ENCODE measurements around the gene CCDC120.

The CCDC120 gene

DNA sequence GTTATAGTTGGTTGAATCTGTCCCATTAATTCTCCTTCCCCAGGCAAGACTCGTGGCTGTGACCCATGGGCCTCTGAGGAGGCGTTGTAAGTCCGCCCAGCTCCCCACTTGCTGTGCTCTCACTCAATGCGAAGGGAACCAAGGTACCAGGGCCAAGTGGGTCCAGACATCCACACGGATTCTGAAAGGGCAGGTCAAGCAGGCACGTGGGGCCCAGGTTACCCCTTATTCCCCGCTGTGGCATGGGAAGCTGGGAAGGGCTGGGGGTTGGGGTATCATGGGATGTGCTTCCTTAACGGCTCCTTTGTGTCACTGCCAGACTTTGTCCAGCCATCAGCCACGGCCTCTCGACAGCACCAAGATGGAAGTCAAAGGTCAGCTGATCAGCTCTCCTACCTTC is 3.1 kb downstream of the CCDC120 start:
- DNase-seq (ENCODE audit: low spot score): no peak

GRCh38 chrX:49063715-49064114 is 4.9 kb downstream of the CCDC120 start:
- DNase-seq (ENCODE audit: low spot score): no peak

GRCh38 chrX:49064303-49064702 is 5.5 kb downstream of the CCDC120 start:
- no peak for DNase-seq (ENCODE audit: low spot score)

DNA sequence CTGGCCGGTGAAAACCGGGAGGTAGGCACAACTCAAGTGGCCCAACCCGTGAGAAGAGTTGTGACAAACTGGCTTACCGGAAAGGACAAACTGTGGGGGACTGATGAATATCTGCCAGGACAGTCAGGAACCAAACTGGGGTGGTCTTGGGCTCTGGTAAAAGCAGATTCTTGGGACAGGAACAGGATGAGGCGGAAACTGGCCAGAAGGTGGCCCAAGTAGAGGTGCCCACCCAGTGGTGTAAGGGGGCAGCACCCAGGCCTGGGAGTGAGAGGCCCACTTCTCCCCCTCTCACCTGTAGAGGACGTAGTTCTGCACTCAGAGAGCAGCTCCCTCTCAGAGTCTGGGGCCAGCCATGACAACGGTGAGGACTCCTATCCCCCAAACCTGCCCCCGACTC is 5.9 kb downstream of the CCDC120 start:
- DNase-seq (ENCODE audit: low spot score): no peak

- DNase-seq (ENCODE audit: low spot score): no peak
These were observed 7.5 kb downstream of the CCDC120 start for GRCh38 chrX:49066278-49066677.

DNA sequence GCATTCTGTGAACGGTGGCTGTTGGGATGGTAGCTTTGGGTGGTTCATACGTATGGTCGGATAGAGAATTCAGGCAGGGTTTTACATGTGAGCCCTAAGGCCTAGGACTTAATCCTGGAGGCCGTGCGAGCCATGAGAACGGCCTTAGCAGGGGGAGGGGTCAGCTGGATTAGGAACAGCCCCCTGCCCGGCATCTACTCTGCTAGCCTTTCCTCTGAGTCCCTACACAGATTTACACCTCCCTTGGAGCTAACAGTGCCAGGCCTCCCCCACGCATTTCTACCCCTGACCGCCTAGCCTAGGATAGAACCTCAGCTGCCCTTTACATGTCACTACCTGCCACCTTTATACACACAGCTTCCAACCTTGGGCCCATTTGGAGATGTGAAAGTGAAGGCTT is 7.9 kb downstream of the CCDC120 start:
- no peak for DNase-seq (ENCODE audit: low spot score)

DNA sequence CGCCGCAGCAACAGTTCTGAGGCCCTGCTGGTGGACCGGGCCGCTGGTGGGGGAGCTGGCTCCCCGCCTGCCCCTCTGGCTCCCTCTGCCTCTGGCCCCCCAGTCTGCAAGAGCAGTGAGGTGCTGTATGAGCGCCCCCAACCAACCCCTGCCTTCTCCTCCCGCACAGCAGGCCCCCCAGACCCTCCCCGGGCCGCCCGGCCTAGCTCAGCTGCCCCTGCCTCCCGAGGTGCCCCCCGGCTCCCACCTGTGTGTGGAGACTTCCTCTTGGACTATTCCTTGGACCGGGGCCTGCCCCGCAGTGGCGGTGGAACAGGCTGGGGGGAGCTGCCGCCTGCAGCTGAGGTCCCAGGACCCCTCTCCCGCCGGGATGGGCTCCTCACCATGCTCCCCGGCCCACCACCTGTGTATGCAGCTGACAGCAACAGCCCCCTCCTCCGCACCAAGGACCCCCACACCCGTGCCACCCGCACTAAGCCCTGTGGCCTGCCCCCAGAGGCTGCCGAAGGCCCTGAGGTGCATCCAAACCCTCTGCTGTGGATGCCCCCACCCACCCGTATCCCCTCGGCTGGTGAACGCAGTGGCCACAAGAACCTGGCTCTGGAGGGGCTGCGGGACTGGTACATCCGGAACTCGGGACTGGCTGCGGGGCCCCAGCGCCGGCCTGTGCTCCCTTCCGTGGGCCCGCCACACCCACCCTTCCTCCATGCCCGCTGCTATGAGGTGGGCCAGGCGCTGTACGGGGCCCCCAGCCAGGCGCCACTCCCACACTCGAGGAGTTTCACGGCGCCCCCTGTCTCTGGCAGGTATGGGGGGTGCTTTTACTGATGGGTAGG is 8.7 kb downstream of the CCDC120 start:
- DNase-seq (ENCODE audit: low spot score): no peak

DNA sequence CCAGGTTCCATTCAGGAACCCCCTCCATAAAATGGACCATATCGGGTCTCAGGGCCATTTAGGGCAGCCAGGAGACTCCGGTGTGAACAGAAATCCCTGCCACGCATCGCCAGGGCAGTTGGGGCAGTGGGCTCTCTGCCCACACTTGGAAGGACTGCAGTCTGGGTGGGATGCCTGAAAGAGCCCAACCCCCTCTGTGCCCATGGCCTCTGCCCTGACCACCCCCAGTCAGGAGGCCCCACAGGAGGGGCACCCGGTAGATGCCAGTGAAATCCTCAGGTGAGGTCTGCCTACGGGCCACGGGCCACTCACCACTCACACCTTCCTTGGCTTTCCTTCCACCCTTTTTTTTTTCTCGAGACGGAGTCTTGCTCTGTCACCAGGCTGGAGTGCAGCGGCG is 10.2 kb downstream of the CCDC120 start:
- DNase-seq (ENCODE audit: low spot score): no peak

GRCh38 chrX:49070988-49071387 is 12.2 kb downstream of the CCDC120 start:
- no peak for DNase-seq (ENCODE audit: low spot score)

GRCh38 chrX:49071877-49072711 is 13.3 kb downstream of the CCDC120 start:
- peak; percentile 71 for DNase-seq (ENCODE audit: low spot score)

GRCh38 chrX:49072712-49073095 is 13.9 kb downstream of the CCDC120 start:
- no peak for DNase-seq (ENCODE audit: low spot score)

DNA sequence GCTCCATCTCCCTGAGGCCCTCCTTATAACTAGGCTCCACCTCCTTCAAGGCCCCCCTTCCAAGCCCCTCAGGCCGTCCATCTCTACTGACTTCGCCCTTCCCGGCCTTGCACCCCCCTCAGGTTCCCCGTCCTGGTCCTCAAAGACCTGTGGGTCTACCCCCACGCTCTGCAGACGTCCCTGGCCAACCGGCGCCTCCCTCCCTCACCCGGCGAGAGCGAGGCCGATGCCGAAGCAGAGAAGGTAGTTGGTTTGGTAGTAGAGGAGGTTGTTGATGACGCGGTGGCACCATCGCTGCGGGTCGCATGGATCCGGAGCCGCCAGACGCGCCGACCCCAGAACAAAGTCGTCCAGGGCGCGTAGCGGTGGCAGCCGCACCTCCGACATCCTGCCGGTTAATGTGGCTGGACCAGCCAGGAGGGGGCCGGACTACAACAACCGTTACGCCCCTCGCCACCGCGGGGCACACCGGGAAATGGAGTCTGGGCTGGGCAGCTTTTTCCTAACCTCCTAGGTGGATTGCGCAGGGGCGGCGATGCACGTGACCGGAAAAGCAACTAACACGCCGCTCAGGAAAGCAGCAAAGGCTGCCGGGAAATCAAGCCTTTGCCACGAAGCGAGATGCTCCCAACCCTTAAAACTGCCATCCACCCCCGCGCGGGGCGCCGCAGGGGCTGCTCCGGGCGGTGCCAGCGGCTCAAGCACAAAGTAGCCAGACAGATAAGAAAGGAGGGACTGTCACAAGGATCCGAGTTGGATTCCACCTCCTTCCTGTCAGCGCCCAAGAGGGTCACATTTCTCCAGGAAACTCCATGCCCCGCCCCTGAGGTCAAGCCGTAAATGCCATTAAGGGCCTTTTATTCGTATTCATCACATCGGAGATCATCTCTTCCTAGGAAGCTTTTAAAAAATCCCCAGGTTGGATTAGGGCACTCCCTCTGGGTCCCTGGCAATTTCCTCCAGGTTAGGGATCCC is 15.1 kb downstream of the CCDC120 start, which contains the start of gene PRAF2:
Gene PRAF2 (minus strand): TSS at position 402 of the 975 bp plus-strand sequence. CDS start 15 bp downstream, at position 387.
- peak; percentile 90 for DNase-seq (ENCODE audit: low spot score)

GRCh38 chrX:49075347-49075746 is 16.5 kb downstream of the CCDC120 start:
- no peak for DNase-seq (ENCODE audit: low spot score)

- DNase-seq (ENCODE audit: low spot score): peak; percentile 70
These were observed 19.1 kb downstream of the CCDC120 start for GRCh38 chrX:49077941-49078340.

DNA sequence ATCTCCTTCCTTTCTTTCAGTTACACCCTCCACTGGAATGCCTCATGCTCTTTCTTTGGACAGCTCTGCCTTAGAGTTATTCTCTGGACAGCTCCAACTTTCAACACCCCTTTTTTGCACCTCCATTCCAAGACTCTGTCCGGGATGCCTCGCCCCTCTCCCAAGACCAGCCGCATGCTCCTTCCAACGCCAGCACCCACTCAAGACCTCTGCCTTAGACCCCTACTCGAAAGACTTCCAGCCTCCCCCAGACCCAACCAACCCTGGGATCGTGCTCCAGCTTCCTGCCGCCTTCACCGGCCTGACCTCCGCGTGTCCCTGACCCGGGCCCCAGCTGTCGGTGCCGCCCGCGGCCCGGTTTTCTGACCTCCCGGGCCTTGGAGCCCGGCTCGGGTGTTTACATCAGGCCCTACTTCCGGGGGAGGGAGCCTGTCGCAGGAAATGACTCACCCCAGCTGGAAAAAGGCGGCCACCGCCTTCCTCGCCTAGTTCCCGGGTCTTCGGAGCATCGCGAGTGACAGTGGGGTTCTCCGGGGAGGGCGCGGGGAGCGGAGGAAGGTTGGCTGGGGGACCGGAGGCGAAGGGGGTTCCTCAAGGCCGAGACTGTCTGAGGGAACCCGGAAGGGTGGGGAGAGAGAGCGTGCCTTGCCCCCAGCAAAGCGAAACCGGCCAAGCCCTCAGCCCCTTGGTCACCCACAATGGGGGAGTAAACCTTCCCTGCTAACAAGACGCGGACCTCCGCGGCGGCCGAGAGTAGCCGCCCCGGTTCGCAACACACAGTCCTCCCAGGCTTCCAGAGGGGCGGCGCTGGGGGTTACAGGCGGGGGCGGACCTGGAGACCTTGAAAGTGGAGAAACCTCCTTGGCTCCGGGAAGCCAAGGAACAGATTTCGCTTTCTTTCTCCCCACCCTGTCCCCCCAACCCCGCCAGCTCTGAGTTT is 21.0 kb downstream of the CCDC120 start, which contains the start of gene WDR45:
Gene WDR45 (minus strand): TSS at position 399 of the 940 bp plus-strand sequence. CDS start 1,792 bp downstream, outside the sequence.
- peak; percentile 75 for DNase-seq (ENCODE audit: low spot score)

GRCh38 chrX:49082271-49082871 is 23.6 kb downstream of the CCDC120 start:
- no peak for DNase-seq (ENCODE audit: low spot score)

DNA sequence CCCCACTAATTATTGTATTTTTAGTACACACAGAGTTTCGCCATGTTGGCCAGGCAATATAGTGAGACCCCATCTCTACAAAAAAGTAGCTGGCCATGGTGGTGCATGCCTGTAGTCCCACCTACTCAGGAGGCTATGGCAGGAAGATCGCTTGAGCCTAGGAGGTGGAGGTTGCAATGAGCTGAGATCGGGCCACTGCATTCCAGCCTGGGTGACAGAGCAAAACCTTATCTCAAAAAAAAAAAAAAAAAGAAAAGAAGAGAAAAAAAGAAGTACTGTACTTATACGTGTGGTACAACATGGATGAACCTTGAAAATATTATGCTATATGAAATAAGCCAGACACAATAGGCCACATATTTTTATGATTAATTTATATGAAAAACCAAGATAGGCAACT is 30.8 kb downstream of the CCDC120 start:
- no peak for DNase-seq (ENCODE audit: low spot score)

DNA sequence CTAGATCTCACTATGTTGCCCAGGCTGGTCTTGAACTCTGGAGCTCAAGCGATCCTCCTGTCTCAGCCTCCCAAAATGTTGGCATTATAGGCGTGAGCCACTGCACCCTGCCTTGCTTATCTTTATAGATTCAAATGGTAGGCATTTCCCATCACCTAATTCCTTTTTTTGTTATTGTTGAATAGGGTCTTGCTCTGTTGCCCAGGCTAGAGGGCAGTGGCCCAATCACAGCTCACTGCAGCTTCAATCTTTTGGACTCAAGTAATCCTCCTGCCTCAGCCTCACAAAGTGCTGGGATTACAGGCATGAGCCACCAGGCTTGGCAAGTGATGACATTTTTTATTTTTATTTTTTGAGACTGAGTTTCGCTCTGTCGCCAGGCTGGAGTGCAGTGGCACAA is 37.6 kb downstream of the CCDC120 start:
- DNase-seq (ENCODE audit: low spot score): no peak

DNA sequence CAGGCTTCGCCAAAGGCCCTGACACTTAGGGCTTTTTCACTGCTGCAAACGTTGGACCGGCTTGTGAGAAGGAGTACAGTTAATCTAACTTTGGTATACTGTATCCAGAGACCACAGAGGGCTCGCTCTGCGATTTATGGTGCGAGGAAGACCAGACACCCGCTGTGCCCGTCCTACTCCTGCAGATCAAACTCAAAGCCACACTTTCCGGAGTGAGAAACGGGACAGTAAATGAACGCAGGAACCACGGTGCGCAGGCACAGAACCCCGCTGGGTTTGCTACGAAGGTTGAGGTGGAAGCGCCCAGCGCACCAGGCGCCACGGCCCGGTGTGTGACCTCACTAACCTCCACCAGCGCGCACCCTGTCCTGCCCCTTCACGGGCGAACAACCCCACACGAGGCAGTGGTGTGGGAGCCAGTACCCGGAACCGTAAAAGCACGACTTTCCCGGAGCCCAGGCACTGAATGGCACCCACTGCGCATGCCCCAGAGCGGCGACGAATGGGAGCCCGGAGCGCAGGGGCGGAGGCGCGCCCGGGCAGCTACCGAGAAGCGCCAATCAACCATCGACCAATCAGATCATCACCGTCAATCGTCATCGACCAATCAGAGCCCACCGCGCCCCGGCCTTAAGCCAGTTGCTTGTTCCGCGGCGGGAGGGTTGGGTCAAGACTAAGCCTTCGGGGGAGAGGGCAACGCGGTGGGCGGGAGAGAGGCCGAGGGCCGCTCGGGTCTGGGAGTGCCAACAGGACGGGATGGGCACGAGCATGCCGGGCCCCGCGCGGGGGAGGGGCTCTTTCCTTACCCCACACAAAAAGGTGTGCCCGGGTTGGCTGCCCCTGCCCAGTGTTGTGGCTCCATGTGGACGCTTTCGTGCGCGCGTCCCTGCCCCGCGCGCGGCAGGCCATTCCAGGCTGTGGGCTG is 42.2 kb downstream of the CCDC120 start:
- DNase-seq (ENCODE audit: low spot score): peak; percentile 93
